NOMO-1 treated with DMSO at 0.1 percent for 48 hours (cell line): ENCODE data around the gene NEDD8.

Source experiments
- DNase-seq: peaks from one replicate; lab custom pipeline; 2025; ENCODE audit not compliant: unreplicated experiment; lab: John Stamatoyannopoulos, UW

NEDD8 gene

DNA sequence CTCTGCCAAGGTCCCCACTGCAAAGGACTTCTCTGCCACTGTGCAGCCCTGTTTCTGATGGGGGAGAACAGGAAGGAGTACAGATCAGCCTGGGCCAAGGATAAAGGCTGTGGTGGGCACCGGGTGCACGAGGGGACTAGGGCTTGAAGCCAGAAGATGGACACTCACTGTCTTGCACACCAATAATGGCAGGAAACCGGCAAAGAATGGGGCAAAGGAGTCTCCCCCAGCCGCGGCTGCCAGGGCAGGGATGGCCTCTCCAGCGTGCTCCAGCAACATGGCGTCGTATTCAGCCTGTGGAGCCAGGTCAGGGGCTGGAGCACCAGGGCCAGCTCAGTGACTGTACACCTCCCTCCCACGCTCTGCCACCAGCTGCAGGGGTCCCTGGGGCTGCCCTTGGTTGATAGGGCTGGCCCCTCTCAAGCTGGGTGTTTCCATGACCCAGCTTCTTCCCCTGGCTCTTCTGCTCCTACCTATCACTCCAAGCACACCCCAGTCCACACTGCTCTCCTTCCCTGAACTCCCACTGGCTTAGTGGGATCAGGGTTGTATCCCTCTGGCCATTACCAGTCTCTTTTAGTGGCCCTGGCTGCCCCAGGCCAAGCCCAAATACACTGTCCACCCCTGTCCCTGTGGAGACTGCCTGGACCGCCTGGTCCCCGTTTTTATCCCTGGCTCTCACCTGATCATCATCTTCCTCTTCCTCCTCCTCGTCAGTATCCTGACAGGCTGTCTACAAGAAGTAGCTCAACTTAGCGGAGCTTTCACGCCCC, 49.9 kb downstream of the NEDD8 start:
- no peak for DNase-seq

GRCh38 chr14:24181371-24182077, 50.6 kb downstream of the NEDD8 start:
- DNase-seq, result no peak

GRCh38 chr14:24179961-24180796, 52.0 kb downstream of the NEDD8 start:
- no peak for DNase-seq

GRCh38 chr14:24179294-24179960, 52.7 kb downstream of the NEDD8 start:
- no peak for DNase-seq

- no peak for DNase-seq
Measured at GRCh38 chr14:24178399-24179178, 53.6 kb downstream of the NEDD8 start.

GRCh38 chr14:24177891-24178290, 54.3 kb downstream of the NEDD8 start:
- no peak for DNase-seq

DNA sequence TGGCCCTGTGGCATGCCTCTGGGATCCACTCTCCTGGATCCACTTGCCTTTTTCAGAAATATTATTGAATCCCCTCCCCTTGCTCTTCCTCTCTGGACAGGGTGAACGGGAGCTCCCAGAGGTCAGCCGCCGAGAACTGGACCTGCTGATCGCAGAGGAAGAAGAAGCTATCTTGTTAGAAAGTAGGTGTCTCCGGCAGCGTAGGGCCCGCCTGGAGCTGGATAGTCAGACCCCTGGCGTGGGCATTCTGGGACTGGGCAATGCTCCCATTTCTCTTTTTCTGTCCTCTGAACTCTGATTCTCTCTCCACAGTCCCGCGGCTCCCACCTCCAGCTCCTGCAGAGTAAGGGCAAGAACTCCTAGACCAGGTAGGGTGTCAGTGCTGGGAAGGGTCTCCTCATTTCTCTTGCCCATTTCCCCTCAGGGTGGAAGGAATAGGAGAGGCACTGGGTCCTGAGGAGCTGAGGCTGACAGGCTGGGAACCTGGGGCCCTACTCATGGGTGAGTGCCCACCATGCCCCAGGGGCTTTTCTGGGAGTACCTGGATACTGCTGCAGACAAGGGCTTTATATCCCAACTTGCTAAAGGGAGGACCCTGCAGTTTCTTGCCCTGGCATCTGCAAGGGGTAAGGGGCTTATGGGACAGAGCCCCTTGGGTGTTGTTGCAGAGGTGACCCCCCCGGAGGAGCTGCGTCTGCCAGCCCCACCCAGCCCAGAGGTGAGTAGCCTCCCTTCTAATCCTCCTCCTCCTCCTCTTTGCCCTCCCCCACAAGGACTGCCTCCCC, 54.9 kb downstream of the NEDD8 start:
- no peak for DNase-seq

GRCh38 chr14:24176599-24176998, 55.6 kb downstream of the NEDD8 start:
- no peak for DNase-seq

DNA sequence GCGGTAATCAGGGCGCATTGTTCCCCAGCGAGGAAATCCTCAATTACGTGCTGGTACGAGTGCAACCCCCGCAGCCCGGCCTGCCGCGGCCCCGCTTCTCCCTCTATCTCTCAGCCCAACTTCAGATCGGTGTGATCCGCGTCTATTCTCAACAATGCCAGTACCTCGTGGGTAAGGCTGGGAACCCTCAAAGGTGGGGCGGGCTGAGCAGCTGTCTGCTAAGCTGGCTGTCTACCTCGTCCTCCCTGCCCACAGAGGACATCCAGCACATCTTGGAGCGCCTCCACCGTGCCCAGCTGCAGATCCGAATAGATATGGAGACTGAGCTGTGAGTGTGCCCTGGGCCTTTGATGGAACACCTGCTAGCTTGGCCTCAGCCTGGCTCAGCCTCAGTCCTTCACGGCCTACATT, 59.3 kb downstream of the NEDD8 start:
- no peak for DNase-seq

GRCh38 chr14:24172261-24172860, 59.8 kb downstream of the NEDD8 start:
- no peak for DNase-seq

DNA sequence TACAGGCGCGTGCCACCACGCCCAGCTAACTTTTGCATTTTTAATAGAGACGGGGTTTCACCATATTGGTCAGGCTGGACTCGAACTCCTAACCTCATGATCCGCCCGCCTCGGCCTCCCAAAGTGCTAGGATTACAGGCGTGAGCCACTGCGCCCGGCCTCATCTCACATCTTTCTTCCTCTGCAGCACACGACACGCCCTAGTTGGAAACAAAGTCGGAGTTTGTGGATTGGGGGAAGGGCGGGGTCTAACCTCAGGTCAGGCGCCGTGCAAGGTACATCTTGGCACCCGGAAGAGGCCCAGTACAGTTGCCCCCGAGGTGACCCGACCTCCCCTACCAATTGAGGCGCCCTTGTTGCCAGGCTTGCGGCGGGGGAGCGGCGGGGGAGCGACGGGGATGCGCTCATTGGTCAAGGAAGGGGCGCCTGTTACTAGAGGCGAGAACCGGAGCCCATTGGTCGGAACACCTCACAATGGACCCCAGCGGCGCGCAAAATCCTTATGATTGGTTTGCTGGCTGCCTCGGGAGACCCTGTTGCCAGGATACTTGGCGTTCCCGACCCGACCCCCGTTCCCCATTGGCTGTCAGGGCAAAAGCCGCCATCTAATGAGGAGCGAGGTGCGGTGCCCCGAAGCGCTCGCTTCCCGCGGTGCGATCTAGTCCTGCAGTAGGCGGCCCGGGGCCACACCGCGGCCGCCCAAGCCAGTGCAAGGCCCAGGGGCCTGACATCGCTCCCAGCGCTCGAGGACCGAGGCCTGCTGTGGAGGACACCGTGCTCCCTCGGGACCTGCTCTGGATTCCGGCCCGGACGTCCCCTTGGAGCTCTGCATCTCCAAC, 60.5 kb downstream of the NEDD8 start, which contains the start of gene REC8:
Gene REC8 (plus strand): TSS at position 659 of the 839 bp plus-strand sequence. CDS start 473 bp downstream, outside the sequence.
- no peak for DNase-seq

DNA sequence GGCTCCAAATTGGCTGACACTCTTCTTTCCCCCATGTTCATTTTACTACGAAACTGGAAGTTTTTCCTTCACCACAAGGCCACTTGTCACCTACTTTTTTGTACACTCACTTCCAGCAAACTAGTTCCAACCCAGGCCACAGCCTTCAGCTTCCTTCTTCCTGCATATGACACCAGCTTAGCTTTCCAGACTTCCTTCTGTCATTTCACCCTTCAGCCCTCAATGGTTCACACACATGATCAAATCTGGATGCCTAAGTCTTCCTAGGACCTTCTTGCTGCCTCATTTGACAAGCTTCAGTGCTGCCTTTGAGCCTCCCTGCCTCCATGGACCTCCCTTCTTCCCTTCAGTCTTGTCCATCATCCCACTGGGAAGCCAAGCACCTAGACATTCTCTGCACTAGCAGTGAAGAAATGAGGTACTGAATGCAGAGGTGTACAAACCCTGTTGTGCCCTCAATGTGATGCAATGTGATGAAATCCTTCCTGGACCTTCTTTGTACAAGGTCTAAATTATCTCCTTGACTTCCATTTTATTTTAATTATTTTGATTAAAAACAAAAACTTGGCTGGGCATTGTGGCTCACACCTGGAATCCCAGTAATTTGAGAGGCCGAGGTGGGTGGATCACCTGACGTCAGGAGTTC, 64.6 kb downstream of the NEDD8 start:
- DNase-seq, result no peak
